SU-DHL-6 (cell line): ENCODE measurements around the gene SPOCK3.

Source experiments
- EZH2phosphoT487 ChIP-seq: fragments of 200-600 bp; sonication (generic), shearing (Covaris generic); conservative IDR thresholded peaks from 2 replicates; pipeline ENCODE4 v1.6.1; 2018; ENCODE audit warnings: mild to moderate bottlenecking, antibody characterized with exemption, low read length, moderate library complexity, mixed read lengths
- TF ChIP-seq, protein P1 (sequence below): fragments of 200-600 bp; sonication (generic); IDR thresholded peaks from one replicate; pipeline ENCODE4 v1.5.1; 2017; ENCODE audit warnings: antibody characterized with exemption, mild to moderate bottlenecking, low read length, moderate library complexity; ENCODE audit not compliant: insufficient read depth, poor library complexity, severe bottlenecking

DNA sequence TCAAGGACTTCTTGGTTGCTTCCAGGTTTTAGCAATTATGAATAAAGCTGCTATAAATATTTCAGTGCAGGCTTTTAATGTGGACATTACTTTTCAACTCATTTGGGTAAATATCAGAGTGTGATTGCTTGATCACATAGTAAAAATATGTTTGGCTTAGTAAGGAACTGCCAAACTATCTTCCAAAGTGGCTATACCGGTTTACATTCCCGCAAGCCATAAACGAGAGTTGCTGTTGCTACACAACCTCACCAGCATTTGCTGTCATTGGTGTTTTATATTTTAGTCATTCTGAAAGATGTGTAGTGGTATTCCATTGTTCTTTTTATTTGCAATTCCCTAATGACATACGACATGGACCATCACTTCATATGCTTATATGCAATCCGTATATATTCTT lies 30.9 kb upstream of the SPOCK3 start:
- TF ChIP-seq, protein P1, sequence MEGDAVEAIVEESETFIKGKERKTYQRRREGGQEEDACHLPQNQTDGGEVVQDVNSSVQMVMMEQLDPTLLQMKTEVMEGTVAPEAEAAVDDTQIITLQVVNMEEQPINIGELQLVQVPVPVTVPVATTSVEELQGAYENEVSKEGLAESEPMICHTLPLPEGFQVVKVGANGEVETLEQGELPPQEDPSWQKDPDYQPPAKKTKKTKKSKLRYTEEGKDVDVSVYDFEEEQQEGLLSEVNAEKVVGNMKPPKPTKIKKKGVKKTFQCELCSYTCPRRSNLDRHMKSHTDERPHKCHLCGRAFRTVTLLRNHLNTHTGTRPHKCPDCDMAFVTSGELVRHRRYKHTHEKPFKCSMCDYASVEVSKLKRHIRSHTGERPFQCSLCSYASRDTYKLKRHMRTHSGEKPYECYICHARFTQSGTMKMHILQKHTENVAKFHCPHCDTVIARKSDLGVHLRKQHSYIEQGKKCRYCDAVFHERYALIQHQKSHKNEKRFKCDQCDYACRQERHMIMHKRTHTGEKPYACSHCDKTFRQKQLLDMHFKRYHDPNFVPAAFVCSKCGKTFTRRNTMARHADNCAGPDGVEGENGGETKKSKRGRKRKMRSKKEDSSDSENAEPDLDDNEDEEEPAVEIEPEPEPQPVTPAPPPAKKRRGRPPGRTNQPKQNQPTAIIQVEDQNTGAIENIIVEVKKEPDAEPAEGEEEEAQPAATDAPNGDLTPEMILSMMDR, result no peak
- TF ChIP-seq EZH2phosphoT487, result no peak
